HCT116 (cell line): ENCODE data around the gene GOLGA5. TPM values are rescaled to one million over a fixed set of nuclear protein-coding genes. Genes with fewer than 3 reads are reported as not detected.

Source experiments
- ATAC-seq: fragments of 200-7000 bp; cut with Tn5 transposase; 2 replicates; pipeline ENCODE4 v1.9.1; 2020; ENCODE audit warnings: mild to moderate bottlenecking, moderate library complexity
- BruUV-seq: library from RNA; stranded (reverse); fragments of 400-500 nt; replicated peaks from 2 replicates; lab custom pipeline; 2021; lab: Mats Ljungman, UMichigan
- CTCF ChIA-PET: fragments of 300-600 bp; sonication (Branson Sonifier 250); formaldehyde crosslinking; loops from one replicate; lab custom pipeline; 2021; ENCODE audit warnings: antibody characterized with exemption; lab: Charles Lee
- POLR2A ChIA-PET: fragments of 300-600, 350-600 bp; sonication (Branson Sonifier 250); formaldehyde crosslinking; loops from one replicate; lab custom pipeline; 2021; ENCODE audit warnings: antibody characterized with exemption; lab: Charles Lee
- RAD21 ChIA-PET, 2 experiments: fragments of 300-600 bp; sonication (Branson Sonifier 250); formaldehyde crosslinking; loops; one replicate each; lab custom pipeline; 2023; ENCODE audit warnings: low total read pairs in 2 of 2; ENCODE audit not compliant: uncharacterized antibody in 2 of 2, unreplicated experiment in 2 of 2, low non-redundant PET in 1 of 2; lab: Charles Lee
- DNase-seq: peaks from one replicate; pipeline ENCODE4 v3.0.0-alpha.2; 2010; ENCODE audit warnings: low read depth, low spot score
- H2AFZ ChIP-seq: fragments of 200-600 bp; shearing (Covaris generic), sonication (generic); 2 replicates; pipeline ENCODE4 v1.6.1; 2017; ENCODE audit warnings: low read depth, mixed run types, mixed read lengths, antibody characterized with exemption, low read length; ENCODE audit not compliant: poor library complexity, severe bottlenecking
- H3K27ac ChIP-seq: 2 replicates; pipeline ENCODE4 v1.5.1; 2012; ENCODE audit warnings: low read depth, low read length
- H3K27me3 ChIP-seq: fragments of 200-600 bp; sonication (generic); 2 replicates; pipeline ENCODE4 v1.6.1; 2016; ENCODE audit warnings: mixed run types, low read length, mixed read lengths; ENCODE audit not compliant: insufficient read depth
- H3K36me3 ChIP-seq, 2 experiments: fragments of 200-500 bp in 1 of 2; fragments of 200-600 bp in 1 of 2; sonication (Bioruptor generic) in 1 of 2; sonication (generic) in 1 of 2; 2 replicates each; pipeline versions ENCODE4 v1.5.1 to v1.6.1; 2014 to 2016; ENCODE audit warnings: low read length in 2 of 2, inconsistent platforms in 1 of 2, mixed read lengths in 1 of 2, mixed run types in 1 of 2; ENCODE audit not compliant: insufficient read depth in 2 of 2, control insufficient read depth in 1 of 2
- H3K4me1 ChIP-seq, 2 experiments: fragments of 200-600 bp in 1 of 2; sonication (generic) in 1 of 2; 2 replicates each; pipeline versions ENCODE4 v1.5.1 to v1.6.1; 2012 to 2017; ENCODE audit warnings: low read length in 2 of 2, inconsistent platforms in 1 of 2, mild to moderate bottlenecking in 1 of 2, mixed read lengths in 1 of 2, mixed run types in 1 of 2, moderate library complexity in 1 of 2; ENCODE audit not compliant: insufficient read depth in 2 of 2, control insufficient read depth in 1 of 2
- H3K4me2 ChIP-seq: fragments of 200-600 bp; sonication (generic); 2 replicates; pipeline ENCODE4 v1.6.1; 2017; ENCODE audit warnings: mixed run types, low read length, mixed read lengths
- H3K4me3 ChIP-seq, 2 experiments: fragments of 200-600 bp in 1 of 2; sonication (generic) in 1 of 2; replicated peaks in 1 of 2; 2 replicates each; pipeline ENCODE4 v1.5.1; 2011 to 2016; ENCODE audit warnings: low read length in 2 of 2, control low read depth in 1 of 2, low read depth in 1 of 2, mild to moderate bottlenecking in 1 of 2, mixed read lengths in 1 of 2, mixed run types in 1 of 2
- H3K79me2 ChIP-seq: fragments of 200-600 bp; sonication (generic); 2 replicates; pipeline ENCODE4 v1.6.1; 2017; ENCODE audit warnings: mild to moderate bottlenecking, mixed run types, low read length, moderate library complexity, mixed read lengths; ENCODE audit not compliant: insufficient read depth
- H3K9ac ChIP-seq: fragments of 200-600 bp; sonication (generic); 2 replicates; pipeline ENCODE4 v1.6.1; 2016; ENCODE audit warnings: low read length, mixed read lengths
- H3K9me2 ChIP-seq: fragments of 200-600 bp; sonication (generic), shearing (Covaris generic); 2 replicates; pipeline ENCODE4 v1.6.1; 2017; ENCODE audit warnings: mixed run types, mild to moderate bottlenecking, moderate library complexity; ENCODE audit not compliant: insufficient read depth
- H3K9me3 ChIP-seq, 2 experiments: fragments of 200-500 bp in 1 of 2; fragments of 200-600 bp in 1 of 2; sonication (Bioruptor generic) in 1 of 2; sonication (generic) in 1 of 2; 2 replicates each; pipeline ENCODE4 v1.6.1; 2014 to 2017; ENCODE audit warnings: low read length in 2 of 2, mixed read lengths in 2 of 2, inconsistent platforms in 1 of 2, low read depth in 1 of 2, mild to moderate bottlenecking in 1 of 2, mixed run types in 1 of 2, moderate library complexity in 1 of 2; ENCODE audit not compliant: control insufficient read depth in 1 of 2, insufficient read depth in 1 of 2
- H4K20me1 ChIP-seq: fragments of 200-600 bp; sonication (generic), shearing (Covaris generic); 2 replicates; pipeline ENCODE4 v1.6.1; 2017; ENCODE audit warnings: mixed run types, mild to moderate bottlenecking, moderate library complexity; ENCODE audit not compliant: insufficient read depth
- CBX3 ChIP-seq: IDR thresholded peaks from 2 replicates; pipeline ENCODE4 v1.6.1; 2012; ENCODE audit warnings: low read depth
- CEBPB ChIP-seq: IDR thresholded peaks from 2 replicates; pipeline ENCODE4 v1.6.1; 2012; ENCODE audit warnings: low read depth
- EGR1 ChIP-seq: IDR thresholded peaks from 2 replicates; pipeline ENCODE4 v1.6.1; 2012; ENCODE audit warnings: low read depth
- JUND ChIP-seq: IDR thresholded peaks from 2 replicates; pipeline ENCODE4 v1.6.1; 2012
- POLR2A ChIP-seq: IDR thresholded peaks from 2 replicates; pipeline ENCODE4 v1.7.0; 2011; ENCODE audit warnings: borderline replicate concordance; ENCODE audit not compliant: insufficient read depth, insufficient read length; ENCODE audit errors: extremely low read depth
- POLR2AphosphoS5 ChIP-seq: IDR thresholded peaks from 2 replicates; pipeline ENCODE4 v1.6.1; 2011; ENCODE audit warnings: mild to moderate bottlenecking, low read depth, low read length, moderate library complexity
- RAD21 ChIP-seq: IDR thresholded peaks from 2 replicates; pipeline ENCODE4 v1.6.1; 2012; ENCODE audit warnings: low read depth, mild to moderate bottlenecking
- SP1 ChIP-seq: IDR thresholded peaks from 2 replicates; pipeline ENCODE4 v1.6.1; 2012; ENCODE audit warnings: low read depth
- SRF ChIP-seq: IDR thresholded peaks from 2 replicates; pipeline ENCODE4 v1.6.1; 2012; ENCODE audit warnings: low read depth
- TCF7L2 ChIP-seq: IDR thresholded peaks from 2 replicates; pipeline ENCODE4 v1.7.0; 2011; ENCODE audit warnings: borderline replicate concordance, inconsistent platforms; ENCODE audit not compliant: insufficient read depth, insufficient read length; ENCODE audit errors: extremely low read depth
- ZFX ChIP-seq: fragments of 450-650 bp; IDR thresholded peaks from 2 replicates; pipeline ENCODE4 v1.6.1; 2017
- ZNF274 ChIP-seq: fragments of 200-500 bp; sonication (Bioruptor generic); IDR thresholded peaks from 2 replicates; pipeline ENCODE4 v1.6.1; 2014; ENCODE audit warnings: mild to moderate bottlenecking, low read depth, low read length, inconsistent platforms
- intact Hi-C: fragments of 100-400 bp; cut with micrococcal nuclease; formaldehyde crosslinking; loops from 2 replicates; pipeline ENCODE4 v1.10.0; 2022
- total RNA-seq: library from RNA; stranded (reverse); gene quantifications from one replicate; pipeline ENCODE4 v1.2.1, GENCODE V29; 2021; ENCODE audit not compliant: unreplicated experiment
- TF ChIP-seq, protein P1 (sequence below): IDR thresholded peaks from 2 replicates; pipeline ENCODE4 v1.6.1; 2011; ENCODE audit warnings: mild to moderate bottlenecking, low read length, moderate library complexity; ENCODE audit not compliant: insufficient replicate concordance; ENCODE audit errors: extremely low read depth
- TF ChIP-seq, protein P2 (sequence below), 3 experiments: fragments of 200-600 bp in 1 of 3; sonication (generic) in 1 of 3; IDR thresholded peaks in 2 of 3; conservative IDR thresholded peaks in 1 of 3; 2 replicates each; pipeline ENCODE4 v1.5.1; 2012 to 2017; ENCODE audit warnings: low read depth in 2 of 3, low read length in 2 of 3, antibody characterized with exemption in 1 of 3, borderline replicate concordance in 1 of 3, control low read depth in 1 of 3, mild to moderate bottlenecking in 1 of 3, mixed read lengths in 1 of 3, mixed run types in 1 of 3, moderate library complexity in 1 of 3; ENCODE audit not compliant: insufficient read depth in 1 of 3
- TF ChIP-seq, protein P3 (sequence below): IDR thresholded peaks from 2 replicates; pipeline ENCODE4 v1.6.1; 2012

The GOLGA5 gene
- total RNA-seq, 1 experiment from 2014 or later = 24.4 TPM

DNA sequence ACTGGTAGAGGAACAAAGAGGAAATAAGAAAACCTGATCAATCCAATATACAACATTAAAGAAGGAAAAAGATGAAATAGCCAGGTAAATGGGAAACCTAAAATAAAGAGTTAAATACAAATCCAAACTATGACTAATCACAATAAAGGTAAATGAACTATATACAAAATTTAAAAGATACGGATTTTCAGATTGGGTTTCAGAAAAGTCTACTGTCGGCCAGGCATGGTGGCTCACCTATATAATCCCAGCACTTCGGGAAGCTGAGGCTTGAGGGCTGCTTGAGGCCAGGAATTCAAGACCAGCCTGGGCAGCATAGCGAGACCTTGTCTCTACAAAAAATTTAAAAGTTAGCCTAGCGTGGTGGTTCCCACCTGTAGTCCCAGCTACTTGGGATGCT is 89.0 kb downstream of the GOLGA5 start:
- Histone ChIP-seq H3K4me3 (no peak overlapping the region), H3K27me3 (peaks cover 17% of the 10 kb centered on the region), H4K20me1 (no peaks in the 10 kb centered on the region), H3K9me3 (no peaks in the 10 kb centered on the region), H3K4me2 (no peak overlapping the region), H3K9me2 (no peaks in the 10 kb centered on the region), H3K79me2 (no peaks in the 10 kb centered on the region), H2AFZ (no peak overlapping the region), H3K4me1 (no peaks in the 10 kb centered on the region; a peak in 2 of 4 replicates), H3K27ac (no peak overlapping the region), H3K9ac (no peak overlapping the region), H3K36me3 (no peaks in the 10 kb centered on the region)
- RAD21 ChIA-PET = interaction anchor here in 1 of 2 experiments (0.7 kb wide), 1 partner anchor 327 kb away, joined by 3 read pairs; no protein-coding TSS in a partner anchor
- DNase-seq (no peak), ATAC-seq (no peak)
- POLR2A ChIA-PET = no interaction called here
- TF ChIP-seq SRF (no peak), CBX3 (no peak), POLR2AphosphoS5 (no peak), RAD21 (no peak), EGR1 (no peak), CEBPB (no peak), TCF7L2 (no peak), ZNF274 (no peak), JUND (no peak), POLR2A (no peak), SP1 (no peak), ZFX (no peak)
- TF ChIP-seq, protein P1, sequence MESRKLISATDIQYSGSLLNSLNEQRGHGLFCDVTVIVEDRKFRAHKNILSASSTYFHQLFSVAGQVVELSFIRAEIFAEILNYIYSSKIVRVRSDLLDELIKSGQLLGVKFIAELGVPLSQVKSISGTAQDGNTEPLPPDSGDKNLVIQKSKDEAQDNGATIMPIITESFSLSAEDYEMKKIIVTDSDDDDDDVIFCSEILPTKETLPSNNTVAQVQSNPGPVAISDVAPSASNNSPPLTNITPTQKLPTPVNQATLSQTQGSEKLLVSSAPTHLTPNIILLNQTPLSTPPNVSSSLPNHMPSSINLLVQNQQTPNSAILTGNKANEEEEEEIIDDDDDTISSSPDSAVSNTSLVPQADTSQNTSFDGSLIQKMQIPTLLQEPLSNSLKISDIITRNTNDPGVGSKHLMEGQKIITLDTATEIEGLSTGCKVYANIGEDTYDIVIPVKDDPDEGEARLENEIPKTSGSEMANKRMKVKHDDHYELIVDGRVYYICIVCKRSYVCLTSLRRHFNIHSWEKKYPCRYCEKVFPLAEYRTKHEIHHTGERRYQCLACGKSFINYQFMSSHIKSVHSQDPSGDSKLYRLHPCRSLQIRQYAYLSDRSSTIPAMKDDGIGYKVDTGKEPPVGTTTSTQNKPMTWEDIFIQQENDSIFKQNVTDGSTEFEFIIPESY = no peak
- TF ChIP-seq, protein P2, sequence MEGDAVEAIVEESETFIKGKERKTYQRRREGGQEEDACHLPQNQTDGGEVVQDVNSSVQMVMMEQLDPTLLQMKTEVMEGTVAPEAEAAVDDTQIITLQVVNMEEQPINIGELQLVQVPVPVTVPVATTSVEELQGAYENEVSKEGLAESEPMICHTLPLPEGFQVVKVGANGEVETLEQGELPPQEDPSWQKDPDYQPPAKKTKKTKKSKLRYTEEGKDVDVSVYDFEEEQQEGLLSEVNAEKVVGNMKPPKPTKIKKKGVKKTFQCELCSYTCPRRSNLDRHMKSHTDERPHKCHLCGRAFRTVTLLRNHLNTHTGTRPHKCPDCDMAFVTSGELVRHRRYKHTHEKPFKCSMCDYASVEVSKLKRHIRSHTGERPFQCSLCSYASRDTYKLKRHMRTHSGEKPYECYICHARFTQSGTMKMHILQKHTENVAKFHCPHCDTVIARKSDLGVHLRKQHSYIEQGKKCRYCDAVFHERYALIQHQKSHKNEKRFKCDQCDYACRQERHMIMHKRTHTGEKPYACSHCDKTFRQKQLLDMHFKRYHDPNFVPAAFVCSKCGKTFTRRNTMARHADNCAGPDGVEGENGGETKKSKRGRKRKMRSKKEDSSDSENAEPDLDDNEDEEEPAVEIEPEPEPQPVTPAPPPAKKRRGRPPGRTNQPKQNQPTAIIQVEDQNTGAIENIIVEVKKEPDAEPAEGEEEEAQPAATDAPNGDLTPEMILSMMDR (IDR thresholded peaks at IDR 0.05 in 2 of 3, conservative IDR thresholded peaks at IDR 0.05 in 1 of 3; ENCODE audit: borderline replicate concordance in 1 of 3, insufficient read depth in 1 of 3, low read depth in 2 of 3, low read length in 2 of 3) = no peak
- TF ChIP-seq, protein P3, sequence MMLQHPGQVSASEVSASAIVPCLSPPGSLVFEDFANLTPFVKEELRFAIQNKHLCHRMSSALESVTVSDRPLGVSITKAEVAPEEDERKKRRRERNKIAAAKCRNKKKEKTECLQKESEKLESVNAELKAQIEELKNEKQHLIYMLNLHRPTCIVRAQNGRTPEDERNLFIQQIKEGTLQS = no peak
- intact Hi-C loops = no loop called here
- BruUV-seq = no TSS peak
- CTCF ChIA-PET = no interaction called here
